GM19025 (cell line): ENCODE results near the gene CD48.

Experiments
- ATAC-seq: cut with Tn5 transposase; IDR thresholded peaks from one replicate; pipeline ENCODE4 v1.9.1; 2021; ENCODE audit warnings: mild to moderate bottlenecking, low read depth, moderate library complexity; ENCODE audit not compliant: unreplicated experiment

Gene CD48

DNA sequence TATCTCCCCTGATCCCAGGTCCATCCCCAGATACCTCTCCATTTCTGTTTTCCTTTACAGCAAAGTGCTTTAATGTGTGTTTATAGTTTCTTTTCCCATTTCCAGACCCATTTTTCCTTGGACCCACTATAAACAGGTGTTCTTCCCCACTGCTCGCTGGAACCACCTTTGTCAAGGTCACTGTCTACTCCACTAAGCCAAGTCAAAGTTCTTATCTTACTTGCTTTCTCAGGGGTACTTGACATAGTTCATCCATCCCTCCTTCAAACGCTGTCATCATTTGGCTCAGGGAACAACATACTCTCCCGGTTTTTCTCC, 73.1 kb downstream of the CD48 start:
- no peak for ATAC-seq

DNA sequence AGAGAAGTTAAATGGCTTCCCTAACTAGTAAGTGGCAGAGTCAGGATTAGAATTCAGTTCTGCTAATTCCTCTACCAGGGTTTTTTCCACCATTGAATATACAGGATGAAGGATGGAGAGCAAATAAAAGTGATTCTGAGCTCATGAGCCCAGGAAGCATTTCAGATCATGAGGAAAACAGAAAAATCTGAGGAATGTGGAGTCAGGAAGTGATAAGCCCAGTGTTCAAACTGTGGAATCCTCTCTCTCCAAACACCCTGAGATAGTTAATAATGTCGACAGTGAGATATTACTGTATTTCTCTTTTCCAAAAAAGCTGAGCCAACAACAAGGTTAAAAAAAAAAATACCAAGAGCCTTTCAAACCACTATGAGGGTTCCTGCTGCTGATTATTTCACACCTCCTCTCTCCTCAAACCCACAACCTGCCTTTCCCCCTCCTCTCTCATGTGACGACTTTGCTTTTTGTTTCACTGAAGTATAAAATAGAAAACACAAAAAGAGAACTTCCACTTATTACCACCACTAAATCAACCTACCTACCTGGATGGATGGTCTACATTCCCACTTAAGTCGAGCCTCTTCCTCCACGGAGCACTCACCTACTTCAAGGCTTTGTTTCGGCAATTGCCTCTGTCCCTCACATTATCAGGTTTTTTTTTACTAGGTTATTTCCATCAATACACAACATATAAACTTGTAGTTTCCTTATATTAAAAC, 73.6 kb downstream of the CD48 start:
- no peak for ATAC-seq

DNA sequence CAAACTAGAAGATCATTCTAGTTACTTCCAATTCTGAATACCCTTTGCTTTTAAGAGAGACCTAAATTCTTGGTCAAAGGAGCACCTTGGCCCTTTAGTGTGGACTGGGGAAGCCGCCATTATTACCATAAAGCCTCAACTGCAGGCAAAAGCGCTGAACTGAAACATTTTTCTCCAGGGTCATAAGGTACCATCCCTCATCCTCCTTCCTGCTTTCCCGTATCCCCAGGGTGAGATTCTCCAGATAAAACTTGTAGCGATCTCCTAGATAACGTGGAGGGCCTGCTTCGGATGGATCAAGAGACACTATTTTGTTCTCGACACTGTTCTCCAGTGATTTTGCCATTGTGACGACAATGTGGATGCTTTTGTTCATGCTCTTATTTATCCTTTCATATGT, 74.6 kb downstream of the CD48 start:
- no peak for ATAC-seq

DNA sequence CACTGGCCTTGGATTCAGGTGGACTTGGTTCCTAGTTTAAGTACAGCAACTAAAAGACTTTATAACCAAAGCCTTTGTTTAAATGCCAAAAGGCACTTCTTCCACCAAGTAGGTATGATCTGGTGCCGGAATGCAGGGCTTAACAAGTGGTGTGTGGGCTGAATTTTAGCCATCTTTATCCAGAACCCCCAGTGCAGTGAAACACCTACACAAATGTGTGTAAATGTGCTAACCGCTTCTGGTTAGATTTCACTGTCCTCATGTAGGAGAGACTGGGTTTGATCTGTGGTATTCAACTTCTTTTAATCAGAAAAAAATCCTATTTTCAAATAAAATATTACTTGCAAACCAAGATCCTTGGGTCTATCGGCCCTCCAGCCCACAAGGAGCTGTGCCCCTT, 75.1 kb downstream of the CD48 start:
- no peak for ATAC-seq

DNA sequence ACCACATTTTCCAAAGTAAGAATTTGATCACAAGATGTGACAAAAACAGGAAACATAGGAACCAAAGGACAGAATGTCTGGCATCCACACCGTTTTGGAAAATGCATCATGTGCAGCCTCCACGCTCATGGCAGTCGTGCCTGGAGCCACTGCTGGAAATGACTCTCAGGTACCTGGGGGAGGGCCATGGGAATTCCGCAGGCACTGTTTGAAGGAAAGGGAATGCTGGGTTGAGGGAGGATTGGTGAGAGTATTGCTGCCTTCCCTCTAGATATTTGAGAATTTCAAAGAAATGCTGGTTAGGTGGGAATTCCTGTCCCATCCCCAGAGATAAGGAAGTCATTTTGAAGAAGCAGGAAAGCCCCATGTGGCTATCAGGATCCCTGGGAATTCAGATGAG, 75.5 kb downstream of the CD48 start:
- no peak for ATAC-seq

DNA sequence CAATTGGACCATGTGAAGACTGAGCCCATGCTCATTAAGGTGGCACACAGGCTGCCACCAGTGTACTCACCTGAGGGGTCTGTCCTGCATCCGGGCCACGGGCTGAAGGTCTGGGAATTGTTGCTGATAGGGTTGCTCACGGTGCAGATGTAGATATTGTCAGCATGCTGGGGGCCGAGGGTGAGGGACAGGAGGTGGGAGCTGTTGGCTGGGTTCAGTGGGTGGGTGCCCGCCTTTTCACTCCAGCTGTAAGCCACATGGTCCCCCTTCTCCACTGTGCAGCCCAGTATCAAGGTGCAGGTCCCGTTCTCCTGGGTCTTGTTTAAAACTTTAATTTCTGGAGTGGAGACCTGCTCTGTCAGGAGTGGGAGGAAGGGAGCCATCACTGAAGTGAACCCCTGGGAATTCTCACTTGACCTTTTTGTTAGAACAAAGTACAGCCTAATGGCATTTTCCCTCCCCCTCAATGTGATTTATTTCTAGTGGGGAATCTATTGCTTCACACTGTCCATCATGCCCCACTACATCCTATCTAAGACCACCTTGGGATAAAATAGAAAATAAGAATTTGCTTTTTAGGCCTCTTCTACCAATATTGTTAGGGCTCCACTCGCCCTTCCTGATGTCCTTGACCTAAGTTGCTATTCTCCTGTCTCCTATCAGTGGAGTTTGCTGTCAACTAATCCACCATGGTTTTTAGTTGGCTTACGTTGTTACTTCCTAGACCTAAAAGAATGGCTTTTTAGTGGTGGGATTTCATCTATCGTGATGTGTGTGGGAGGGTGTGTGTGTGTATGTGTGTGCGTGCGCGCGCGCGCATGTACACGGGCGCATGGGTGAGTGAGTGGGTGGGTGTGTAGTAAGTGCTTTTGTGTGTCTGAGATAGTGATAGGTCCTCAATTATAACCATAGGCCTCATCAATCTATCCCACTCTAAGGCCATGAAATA, 76.8 kb downstream of the CD48 start:
- ATAC-seq: no peak

DNA sequence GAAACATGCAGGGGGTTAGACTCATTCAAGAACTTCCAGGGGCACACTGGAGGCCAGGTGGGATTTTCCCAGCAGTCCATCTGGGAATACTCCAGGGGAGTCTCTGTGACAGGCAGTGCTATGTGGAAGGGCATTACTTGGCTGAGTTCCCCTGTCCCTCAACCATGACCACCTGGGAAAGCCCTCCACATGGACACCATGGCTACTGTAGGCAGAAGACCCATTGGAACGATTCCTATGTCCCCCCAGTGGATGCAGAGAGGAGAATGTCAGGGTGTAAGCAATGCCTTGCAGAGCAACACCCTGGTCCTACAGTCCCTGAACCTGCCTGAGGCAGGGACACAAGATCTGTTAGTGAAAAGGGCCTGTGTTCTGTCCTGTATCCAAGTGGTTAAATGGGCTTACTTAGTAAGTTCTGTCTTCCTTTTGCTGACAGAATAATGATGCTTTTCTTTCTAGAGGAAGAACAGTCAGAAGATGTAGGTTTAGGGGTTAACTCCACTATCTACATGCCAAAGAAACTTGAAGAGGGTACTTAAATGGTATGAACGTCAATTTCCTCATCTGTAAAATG, 78.2 kb downstream of the CD48 start:
- ATAC-seq: no peak

DNA sequence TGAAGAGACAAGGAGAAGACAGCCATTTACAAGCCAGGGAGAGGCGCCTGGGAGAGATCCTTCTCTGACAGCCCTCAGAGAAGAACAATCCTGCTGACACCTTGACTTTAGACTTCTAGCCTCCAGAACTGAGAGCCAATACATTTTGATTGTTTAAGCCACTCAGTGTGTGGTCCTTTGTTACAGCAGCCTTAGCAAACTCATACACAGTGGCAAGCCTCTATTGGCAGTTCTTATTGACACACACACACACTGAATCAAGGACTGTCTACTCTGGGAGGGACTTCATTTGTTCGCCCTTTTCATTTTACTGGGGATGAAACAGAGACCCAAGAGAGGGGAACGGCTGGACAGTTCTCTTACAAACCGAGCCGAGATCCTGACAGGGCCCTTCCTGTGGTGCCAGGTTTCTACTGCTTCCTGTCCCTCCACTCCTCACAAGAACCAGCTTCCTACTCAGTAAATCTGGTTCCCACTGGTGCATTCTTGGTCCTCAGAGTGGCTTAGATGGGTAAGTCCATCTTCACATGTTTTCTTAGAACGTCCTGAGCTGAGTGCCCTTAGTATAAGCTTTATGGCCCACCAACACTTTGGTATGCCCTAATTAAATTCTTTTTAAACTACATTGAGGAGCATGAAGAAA, 79.5 kb downstream of the CD48 start:
- no peak for ATAC-seq

DNA sequence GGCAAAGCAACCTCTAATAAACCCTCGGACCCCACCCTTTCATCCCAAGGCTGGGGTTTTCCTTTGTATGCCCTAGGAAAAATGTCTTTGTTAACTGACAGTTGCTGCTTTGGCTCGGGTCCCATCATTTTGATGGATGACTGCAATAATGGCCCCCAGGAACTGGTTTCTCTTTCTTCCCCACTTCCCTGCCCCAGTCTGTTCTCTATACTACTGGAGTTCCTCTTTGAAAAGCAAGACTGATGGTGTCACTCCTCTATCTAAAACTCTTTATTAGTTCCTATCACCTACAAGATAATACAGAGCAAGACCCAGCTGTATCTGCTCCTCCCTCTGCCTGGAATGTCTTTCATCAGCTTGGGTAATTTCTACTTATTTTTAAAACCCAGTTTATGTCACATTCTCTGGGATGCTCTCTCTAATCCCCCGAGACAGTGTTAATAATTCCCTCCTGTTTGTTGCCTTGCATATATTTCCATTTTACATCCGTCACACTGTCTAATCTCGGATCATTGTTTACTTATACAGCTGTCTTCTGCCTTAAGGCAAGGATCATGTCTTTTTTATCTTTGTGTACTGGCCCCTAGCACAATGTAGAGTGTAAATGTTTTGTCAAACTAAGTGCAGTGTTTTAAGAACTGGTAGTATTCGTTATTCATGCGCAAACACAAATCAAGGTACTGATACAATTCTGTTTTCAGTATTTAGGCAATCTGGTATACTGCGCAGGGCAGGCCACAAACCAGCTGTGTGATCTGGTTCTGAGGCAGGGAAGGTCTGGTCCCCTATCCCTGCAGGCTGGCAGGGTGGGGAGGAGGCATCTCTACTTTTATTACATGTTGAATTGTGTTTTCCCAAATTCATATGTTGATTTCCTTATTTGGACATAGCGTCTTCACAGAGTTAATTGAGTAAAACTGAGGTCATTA, 80.8 kb downstream of the CD48 start:
- no peak for ATAC-seq

DNA sequence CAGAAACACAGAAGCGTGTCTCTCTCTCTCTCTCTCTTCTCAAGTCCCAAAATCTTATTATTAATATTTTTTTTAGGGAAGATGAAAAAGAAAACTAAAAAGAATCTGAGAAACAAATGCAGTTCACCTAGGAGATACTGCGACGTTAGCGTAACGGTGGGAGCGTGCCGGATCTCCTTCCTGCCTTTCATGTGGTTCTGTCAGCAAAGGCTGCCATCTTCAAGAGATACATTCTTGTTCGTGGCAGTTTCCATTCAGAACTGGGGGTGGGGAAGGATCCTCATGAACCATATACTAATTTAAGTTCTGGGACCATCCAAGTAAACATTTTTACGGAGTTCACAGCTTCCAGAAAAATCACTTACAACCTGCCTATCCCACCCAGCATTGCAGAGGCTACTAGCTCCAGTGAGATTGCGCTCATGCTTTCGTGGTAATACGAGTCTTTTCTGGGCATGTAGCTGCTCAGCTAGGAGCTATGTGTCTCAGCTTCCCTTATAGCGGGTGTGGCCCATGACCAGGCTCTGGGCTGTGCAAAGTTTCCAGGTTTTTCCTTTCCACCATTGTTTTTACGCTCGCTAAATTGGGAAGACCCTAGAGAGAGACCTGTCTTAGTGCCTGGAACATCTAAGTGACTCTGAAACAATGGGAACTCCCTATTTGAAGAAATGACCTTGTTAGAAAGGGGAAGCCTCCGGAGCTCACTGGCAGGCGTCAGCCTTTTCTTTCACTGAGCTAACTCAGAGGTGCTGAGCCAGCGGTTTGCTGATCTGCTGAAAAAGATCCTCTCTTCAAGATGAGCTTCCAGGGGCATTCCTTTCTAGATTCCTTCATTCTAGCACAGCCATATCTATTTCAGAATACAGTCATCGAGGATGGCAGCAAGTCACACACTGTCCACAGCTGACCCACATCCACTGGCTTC, 82.1 kb downstream of the CD48 start:
- ATAC-seq: no peak

DNA sequence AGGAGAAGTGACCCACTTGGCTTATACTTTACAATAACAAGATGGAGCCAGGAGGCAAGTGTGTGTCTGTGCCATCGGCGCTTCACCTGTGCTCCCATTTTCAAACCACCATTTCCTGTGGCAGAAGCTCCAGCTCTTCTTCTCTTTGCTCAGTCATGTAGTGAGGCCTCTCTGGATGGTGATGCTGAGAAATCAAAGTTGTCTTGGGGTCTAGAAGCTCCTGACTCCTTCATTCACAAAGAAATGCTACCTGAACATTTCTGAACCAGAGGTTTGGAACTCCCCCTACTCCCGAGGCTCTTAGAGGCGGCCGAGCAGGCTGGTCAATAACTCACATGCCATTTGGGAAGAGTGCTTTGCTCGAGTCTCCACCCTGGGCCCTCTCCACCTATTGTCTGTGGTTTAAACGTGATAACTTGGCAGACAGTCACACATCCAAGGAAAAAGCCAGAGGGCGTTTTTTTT, 82.8 kb downstream of the CD48 start:
- ATAC-seq: no peak
